PFSK-1 (cell line): ENCODE measurements around the gene CHRM4.

Experiments used
- FOXP2 ChIP-seq: optimal IDR thresholded peaks from 2 replicates; pipeline ENCODE3; 2011; ENCODE audit warnings: borderline replicate concordance, control low read depth, inconsistent platforms; ENCODE audit not compliant: insufficient read depth; ENCODE audit errors: extremely low read length, extremely low read depth
- POLR2AphosphoS5 ChIP-seq: IDR thresholded peaks from 2 replicates; pipeline ENCODE4 v1.6.1; 2012; ENCODE audit warnings: low read depth, mild to moderate bottlenecking, control low read depth, low read length, moderate library complexity
- SIN3A ChIP-seq: IDR thresholded peaks from 2 replicates; pipeline ENCODE4 v1.6.1; 2012; ENCODE audit warnings: mild to moderate bottlenecking, low read length, moderate library complexity, borderline replicate concordance; ENCODE audit not compliant: insufficient read depth
- TAF1 ChIP-seq: IDR thresholded peaks from 2 replicates; pipeline ENCODE4 v1.6.1; 2012; ENCODE audit warnings: low read length, control low read depth, borderline replicate concordance; ENCODE audit not compliant: insufficient read depth
- TF ChIP-seq, protein P1 (sequence below), 2 experiments: IDR thresholded peaks; 2 replicates each; pipeline versions ENCODE4 v1.6.1 to v1.8.0; 2011 to 2012; ENCODE audit warnings: low read depth in 2 of 2, low read length in 2 of 2, control low read depth in 1 of 2, inconsistent platforms in 1 of 2, mild to moderate bottlenecking in 1 of 2, moderate library complexity in 1 of 2; ENCODE audit not compliant: insufficient read depth in 1 of 2

DNA sequence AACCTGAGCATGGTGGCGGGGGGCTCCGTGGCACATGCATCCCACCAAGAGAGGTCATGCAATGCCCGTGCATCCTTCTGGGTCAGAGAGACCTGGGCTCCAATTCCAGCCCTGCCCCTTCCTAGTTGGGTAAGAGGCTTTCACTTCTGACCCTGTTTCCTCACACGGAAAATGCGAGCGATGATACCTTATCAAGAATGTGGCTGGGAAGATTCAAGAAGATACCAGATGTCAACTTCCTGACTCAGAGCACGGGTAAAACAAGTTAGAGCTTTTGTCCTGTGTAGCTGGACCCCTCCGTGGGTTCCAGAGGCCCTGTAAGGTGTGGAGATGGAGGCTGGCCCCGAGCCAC, 53.0 kb downstream of the CHRM4 start:
- TF ChIP-seq TAF1 (no peak), POLR2AphosphoS5 (no peak), SIN3A (no peak), FOXP2 (no peak)
- TF ChIP-seq, protein P1, sequence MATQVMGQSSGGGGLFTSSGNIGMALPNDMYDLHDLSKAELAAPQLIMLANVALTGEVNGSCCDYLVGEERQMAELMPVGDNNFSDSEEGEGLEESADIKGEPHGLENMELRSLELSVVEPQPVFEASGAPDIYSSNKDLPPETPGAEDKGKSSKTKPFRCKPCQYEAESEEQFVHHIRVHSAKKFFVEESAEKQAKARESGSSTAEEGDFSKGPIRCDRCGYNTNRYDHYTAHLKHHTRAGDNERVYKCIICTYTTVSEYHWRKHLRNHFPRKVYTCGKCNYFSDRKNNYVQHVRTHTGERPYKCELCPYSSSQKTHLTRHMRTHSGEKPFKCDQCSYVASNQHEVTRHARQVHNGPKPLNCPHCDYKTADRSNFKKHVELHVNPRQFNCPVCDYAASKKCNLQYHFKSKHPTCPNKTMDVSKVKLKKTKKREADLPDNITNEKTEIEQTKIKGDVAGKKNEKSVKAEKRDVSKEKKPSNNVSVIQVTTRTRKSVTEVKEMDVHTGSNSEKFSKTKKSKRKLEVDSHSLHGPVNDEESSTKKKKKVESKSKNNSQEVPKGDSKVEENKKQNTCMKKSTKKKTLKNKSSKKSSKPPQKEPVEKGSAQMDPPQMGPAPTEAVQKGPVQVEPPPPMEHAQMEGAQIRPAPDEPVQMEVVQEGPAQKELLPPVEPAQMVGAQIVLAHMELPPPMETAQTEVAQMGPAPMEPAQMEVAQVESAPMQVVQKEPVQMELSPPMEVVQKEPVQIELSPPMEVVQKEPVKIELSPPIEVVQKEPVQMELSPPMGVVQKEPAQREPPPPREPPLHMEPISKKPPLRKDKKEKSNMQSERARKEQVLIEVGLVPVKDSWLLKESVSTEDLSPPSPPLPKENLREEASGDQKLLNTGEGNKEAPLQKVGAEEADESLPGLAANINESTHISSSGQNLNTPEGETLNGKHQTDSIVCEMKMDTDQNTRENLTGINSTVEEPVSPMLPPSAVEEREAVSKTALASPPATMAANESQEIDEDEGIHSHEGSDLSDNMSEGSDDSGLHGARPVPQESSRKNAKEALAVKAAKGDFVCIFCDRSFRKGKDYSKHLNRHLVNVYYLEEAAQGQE (IDR thresholded peaks at IDR 0.05; ENCODE audit: insufficient read depth in 1 of 2, low read depth in 2 of 2, low read length in 2 of 2), result no peak
